Ovary (tissue), 9 donors: ENCODE measurements around the gene GPR180. TPM values are rescaled to one million over a fixed set of nuclear protein-coding genes. Genes with fewer than 3 reads are reported as not detected.

Source experiments
- DNase-seq, 5 donors: peaks; one replicate each; pipeline ENCODE4 v3.0.0-alpha.2; 2019 to 2020
- H3K27ac ChIP-seq, 2 donors: fragments of 200-600 bp; one replicate each; pipeline versions ENCODE4 v1.5.1 to v1.8.0; 2019 to 2022
- H3K27me3 ChIP-seq: fragments of 200-600 bp; one replicate; pipeline ENCODE4 v1.8.0; 2022
- H3K36me3 ChIP-seq: fragments of 200-600 bp; sonication (generic); one replicate; pipeline ENCODE4 v1.5.1; 2019
- H3K4me1 ChIP-seq: one replicate; pipeline ENCODE4 v1.8.1; 2013; ENCODE audit warnings: mild to moderate bottlenecking, moderate library complexity; ENCODE audit not compliant: insufficient read depth
- H3K4me3 ChIP-seq: fragments of 200-600 bp; sonication (generic); one replicate; pipeline ENCODE4 v1.5.1; 2017
- H3K9me3 ChIP-seq, 2 donors: fragments of 200-600 bp in 1 of 2; sonication (generic) in 1 of 2; one replicate each; pipeline versions ENCODE4 v1.5.1 to v1.8.1; 2013 to 2019; ENCODE audit warnings: mild to moderate bottlenecking in 1 of 2, moderate library complexity in 1 of 2
- EP300 ChIP-seq: sonication (generic); formaldehyde crosslinking; IDR thresholded peaks from one replicate; pipeline ENCODE4 v1.6.1; 2017; ENCODE audit warnings: antibody characterized with exemption
- POLR2A ChIP-seq: fragments of 450-650 bp; IDR thresholded peaks from one replicate; pipeline ENCODE4 v1.6.1; 2017; ENCODE audit warnings: antibody characterized with exemption, mild to moderate bottlenecking, moderate library complexity
- WGBS, 3 donors: extraction: QIAGEN DNeasy Blood & Tissue Kit in 1 of 3; methylation state at CpG; one replicate each; pipeline versions ENCODE4 v1.1.5 to v1.1.7; 2013 to 2017; 5-methylcytosine and 5-hydroxymethylcytosine counted together
- intact Hi-C, 4 donors: fragments of 100-400 bp; cut with DNase I; formaldehyde crosslinking; loops; one replicate each; pipeline versions ENCODE4 v1.11.0 to v1.15.1; 2022 to 2023
- polyA plus RNA-seq, 2 donors: library from polyadenylated mRNA; stranded (reverse); fragments of 200-250 nt in 1 of 2; fragments of 350-450 nt in 1 of 2; fragmentation: Illumina TruSeq in 1 of 2; extraction: RNeasy Lipid Tissue Mini Kit (QIAGEN cat#74804) in 1 of 2; gene quantifications; one replicate each; pipeline ENCODE4 v1.2.3, GENCODE V29; 2013 to 2014
- total RNA-seq, 7 donors: library from RNA; depleted of rRNA in 2 of 7; stranded (reverse); fragments of >200 nt in 2 of 7; fragmentation: NEBNext Ultra II Directional in 3 of 7; extraction: Animal tissue kit (Norgen Biotek cat#: 25700) in 3 of 7; gene quantifications; one replicate each; pipeline versions ENCODE4 v1.1.0 to v1.2.4, GENCODE V29; 2016 to 2023
- TF ChIP-seq, protein P1 (sequence below), 3 donors: fragments of 450-650 bp in 2 of 3; fragments of 200-600 bp in 1 of 3; IDR thresholded peaks; one replicate each; pipeline versions ENCODE4 v1.5.1 to v1.8.0; 2016 to 2022; ENCODE audit warnings: antibody characterized with exemption in 3 of 3, mild to moderate bottlenecking in 1 of 3
- donor health status: DM: no; HTN: no; CAD: no; lungs with moderate emphysema.
- donor health status: DM: no; HTN: no; CAD: no.
- donor health status: Bipolar disorder and iron deficiency.
- donor health status: DM: yes; HTN: yes; CAD: no.
- donor health status: DM: no; HTN: no; CAD: no.
- donor health status: DM: yes; HTN: yes; CAD: no.

GPR180 gene
- total and polyA plus RNA-seq, 9 donors = 1.6 to 6.7 (median 4.3) TPM

DNA sequence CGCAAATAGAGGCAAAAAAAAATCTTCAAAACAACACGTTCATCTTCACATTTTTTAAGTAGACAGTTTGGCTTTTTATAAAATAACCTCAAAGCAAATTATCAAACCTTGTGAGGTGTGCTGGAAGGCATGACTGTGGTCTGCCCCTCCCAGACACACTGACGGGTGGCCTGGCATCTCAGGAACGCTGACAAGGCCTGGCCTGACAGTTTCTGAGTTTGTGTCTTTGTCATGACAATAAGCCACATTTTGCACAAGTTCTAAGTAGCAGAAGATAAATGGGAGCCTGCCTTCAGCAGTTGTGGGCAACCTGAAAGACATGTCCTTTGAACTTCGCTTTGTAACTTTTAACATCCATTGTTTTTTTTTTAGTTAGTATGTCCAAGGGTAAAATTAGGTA is 72.2 kb downstream of the GPR180 start:
- intact Hi-C loops = no loop called here
- no peaks in the 10 kb centered on the region for H3K4me1 ChIP-seq
- H3K9me3 ChIP-seq = no peaks in the 10 kb centered on the region
- H3K36me3 ChIP-seq = no peaks in the 10 kb centered on the region
- no peak for DNase-seq
- no peak for TF ChIP-seq POLR2A
- no peak for TF ChIP-seq EP300
- TF ChIP-seq, protein P1, sequence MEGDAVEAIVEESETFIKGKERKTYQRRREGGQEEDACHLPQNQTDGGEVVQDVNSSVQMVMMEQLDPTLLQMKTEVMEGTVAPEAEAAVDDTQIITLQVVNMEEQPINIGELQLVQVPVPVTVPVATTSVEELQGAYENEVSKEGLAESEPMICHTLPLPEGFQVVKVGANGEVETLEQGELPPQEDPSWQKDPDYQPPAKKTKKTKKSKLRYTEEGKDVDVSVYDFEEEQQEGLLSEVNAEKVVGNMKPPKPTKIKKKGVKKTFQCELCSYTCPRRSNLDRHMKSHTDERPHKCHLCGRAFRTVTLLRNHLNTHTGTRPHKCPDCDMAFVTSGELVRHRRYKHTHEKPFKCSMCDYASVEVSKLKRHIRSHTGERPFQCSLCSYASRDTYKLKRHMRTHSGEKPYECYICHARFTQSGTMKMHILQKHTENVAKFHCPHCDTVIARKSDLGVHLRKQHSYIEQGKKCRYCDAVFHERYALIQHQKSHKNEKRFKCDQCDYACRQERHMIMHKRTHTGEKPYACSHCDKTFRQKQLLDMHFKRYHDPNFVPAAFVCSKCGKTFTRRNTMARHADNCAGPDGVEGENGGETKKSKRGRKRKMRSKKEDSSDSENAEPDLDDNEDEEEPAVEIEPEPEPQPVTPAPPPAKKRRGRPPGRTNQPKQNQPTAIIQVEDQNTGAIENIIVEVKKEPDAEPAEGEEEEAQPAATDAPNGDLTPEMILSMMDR (IDR thresholded peaks at IDR 0.05) = no peak
- WGBS, 3 donors = 54 to 64% (median 63%) methylated on average over 5 of the region's 5 CpGs
- H3K27ac ChIP-seq = no peak overlapping the region
- no peaks in the 10 kb centered on the region for H3K27me3 ChIP-seq
- no peak overlapping the region for H3K4me3 ChIP-seq

DNA sequence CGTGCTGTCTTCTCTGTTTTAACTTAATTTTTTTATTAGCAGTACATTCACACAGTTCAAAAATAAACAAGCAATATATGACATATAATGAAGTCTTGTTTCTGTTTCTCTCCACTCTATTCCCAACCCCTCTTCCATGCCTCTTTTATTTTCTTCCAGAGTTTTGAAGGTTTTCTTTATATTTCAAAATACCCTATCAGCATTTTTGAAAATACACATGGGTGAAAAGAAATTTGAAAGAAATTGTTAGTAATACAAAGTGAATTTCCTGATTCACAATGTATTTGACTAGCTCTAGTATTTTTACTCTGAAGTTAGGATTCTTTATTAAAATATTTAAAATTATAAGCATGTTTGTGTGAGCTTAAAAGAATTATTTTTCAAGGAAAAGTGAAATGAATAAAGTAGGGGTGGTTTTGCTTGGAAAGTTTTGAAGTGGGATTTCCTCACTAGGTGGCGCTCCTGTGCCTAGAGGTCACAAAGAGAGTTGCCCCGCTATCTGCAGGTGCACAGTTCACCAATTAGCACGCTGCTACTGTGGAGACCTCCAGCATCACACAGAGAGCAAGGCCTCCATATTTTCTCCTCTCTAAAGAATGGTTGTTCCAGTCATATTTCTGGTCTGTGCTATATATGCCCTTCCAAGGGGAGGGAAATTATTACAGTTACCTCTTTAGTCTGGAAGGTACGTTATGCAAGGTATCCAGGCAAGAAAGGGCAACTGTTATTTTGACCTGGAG is 73.1 kb downstream of the GPR180 start:
- DNase-seq = no peak
- H3K27ac ChIP-seq = no peak overlapping the region

DNA sequence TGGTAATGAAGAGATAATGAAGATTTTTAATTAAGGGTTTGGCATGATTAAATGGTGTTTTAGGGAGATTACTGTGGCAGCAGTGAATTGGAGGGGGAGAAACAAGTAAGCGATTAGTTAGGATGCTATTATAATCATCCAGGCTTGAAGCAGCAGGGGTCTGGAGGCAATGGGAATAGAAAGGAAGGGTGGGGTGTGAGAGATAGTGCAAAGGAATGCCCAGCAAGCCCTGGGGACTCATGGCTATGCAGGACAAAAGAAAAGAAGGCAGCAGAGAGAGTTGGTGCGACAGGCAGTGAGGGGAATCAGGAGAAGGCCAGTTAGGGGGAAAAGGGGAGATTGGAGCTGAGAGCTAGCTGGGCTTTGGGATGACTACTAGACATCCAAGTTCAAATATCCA is 76.1 kb downstream of the GPR180 start:
- no peak for DNase-seq
- Histone ChIP-seq H3K4me3 (no peak overlapping the region), H3K36me3 (no peaks in the 10 kb centered on the region), H3K4me1 (no peaks in the 10 kb centered on the region), H3K9me3 (no peaks in the 10 kb centered on the region), H3K27me3 (no peaks in the 10 kb centered on the region), H3K27ac (no peak overlapping the region)
- TF ChIP-seq EP300 (no peak), POLR2A (no peak)
- TF ChIP-seq, protein P1 (IDR thresholded peaks at IDR 0.05) = no peak
- intact Hi-C loops = no loop called here
- WGBS, 3 donors = 71 to 78% (median 78%) methylated on average over 2 of the region's 2 CpGs

More for the DNA sequence above, 73.1 kb downstream of the GPR180 start:
- no peak for TF ChIP-seq POLR2A
- TF ChIP-seq EP300 = no peak
- TF ChIP-seq, protein P1 (IDR thresholded peaks at IDR 0.05) = no peak
- H3K4me3 ChIP-seq = no peak overlapping the region
- H3K36me3 ChIP-seq = no peaks in the 10 kb centered on the region
- no peaks in the 10 kb centered on the region for H3K4me1 ChIP-seq
- 23 to 32% (median 27%) methylated on average over 5 of the region's 5 CpGs for WGBS, 3 donors
- no peaks in the 10 kb centered on the region for H3K27me3 ChIP-seq
- intact Hi-C loops = no loop called here
- no peaks in the 10 kb centered on the region for H3K9me3 ChIP-seq

DNA sequence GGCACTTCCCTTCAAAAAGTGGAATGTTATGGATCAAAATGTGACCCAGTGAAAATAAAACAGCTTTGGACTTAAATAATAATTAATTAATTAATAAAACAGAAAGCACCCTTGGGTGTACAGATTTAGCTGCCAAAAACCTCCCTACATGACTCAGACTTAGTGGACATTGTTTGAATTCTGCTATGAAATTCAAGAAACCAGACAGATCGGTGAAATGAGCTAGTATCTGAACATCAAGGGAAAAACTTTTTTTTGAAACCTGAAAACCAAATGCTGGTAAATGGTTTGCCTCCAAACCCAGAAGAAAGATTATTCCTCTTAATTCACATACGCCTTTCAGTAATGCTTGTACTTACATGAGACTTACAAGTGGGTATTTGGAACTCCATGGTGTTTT is 77.2 kb downstream of the GPR180 start:
- intact Hi-C loops = no loop called here
- Histone ChIP-seq H3K27ac (no peak overlapping the region), H3K36me3 (no peaks in the 10 kb centered on the region), H3K9me3 (no peaks in the 10 kb centered on the region), H3K27me3 (no peaks in the 10 kb centered on the region), H3K4me3 (no peak overlapping the region), H3K4me1 (no peaks in the 10 kb centered on the region)
- WGBS, 3 donors = 90 to 91% (median 90%) methylated on average over 2 of the region's 2 CpGs
- no peak for TF ChIP-seq EP300
- TF ChIP-seq, protein P1 (IDR thresholded peaks at IDR 0.05) = no peak
- no peak for TF ChIP-seq POLR2A
- no peak for DNase-seq
